ENCODE data around the gene ZNF483. TPM values are rescaled to one million over a fixed set of nuclear protein-coding genes. Genes with fewer than 3 reads are reported as not detected.
"Not testable (repeated sequence)": the region's sequence is repeated elsewhere in the genome, so short reads cannot be mapped to it uniquely, and the experiment has no call there.

Gene ZNF483
- total RNA-seq, 1 experiment from 2014 or later, result 0.19 TPM

DNA sequence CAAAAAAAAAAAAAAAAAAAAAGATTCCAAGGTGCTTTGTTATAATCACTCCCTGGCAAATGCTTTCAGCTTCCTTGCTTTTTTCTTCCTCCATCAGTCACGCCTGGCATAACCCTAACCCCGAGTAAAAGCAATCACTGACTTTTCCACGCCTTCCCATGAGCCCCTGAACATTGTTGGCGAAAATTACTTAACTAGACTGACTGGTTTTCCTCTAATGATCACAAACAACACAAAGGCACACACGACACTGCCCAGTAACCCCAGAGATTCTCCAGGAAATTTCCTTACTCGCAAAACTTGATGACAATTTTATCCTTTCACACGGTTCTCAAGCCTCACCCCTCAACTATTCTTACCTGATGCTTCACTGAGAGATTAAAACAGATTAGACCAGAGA lies 85.9 kb downstream of the ZNF483 start:
- H3K4me2 ChIP-seq (ENCODE audit: low read depth, low read length, poor library complexity, severe bottlenecking), result no peak overlapping the region
- no peaks in the 10 kb centered on the region for H3K27me3 ChIP-seq (ENCODE audit: low read length)
- H3K4me1 ChIP-seq (ENCODE audit: low read length), result no peaks in the 10 kb centered on the region
- no peak overlapping the region for H2AFZ ChIP-seq (ENCODE audit: low read length)
- H3K27ac ChIP-seq (ENCODE audit: low read length), result no peak overlapping the region
- no peaks in the 10 kb centered on the region for H3K79me2 ChIP-seq (ENCODE audit: low read length)
- H3K9me3 ChIP-seq (ENCODE audit: low read length), result no peaks in the 10 kb centered on the region
- no peak overlapping the region for H3K9ac ChIP-seq (ENCODE audit: low read length)
- DNase-seq, result no peak
- H3K9me2 ChIP-seq (replicated peaks; ENCODE audit: insufficient read depth, low read length), result no peaks in the 10 kb centered on the region
- H3K4me3 ChIP-seq (ENCODE audit: low read length), result no peak overlapping the region
- no peaks in the 10 kb centered on the region for H3K36me3 ChIP-seq (ENCODE audit: insufficient read depth, low read length)
- H4K20me1 ChIP-seq (ENCODE audit: insufficient read depth, low read depth, low read length), result no peaks in the 10 kb centered on the region

GRCh38 chr9:111613436-111614040 lies 88.6 kb downstream of the ZNF483 start:
- DNase-seq, result no peak
- Histone ChIP-seq H3K79me2 (ENCODE audit: low read length) (no peaks in the 10 kb centered on the region), H4K20me1 (ENCODE audit: insufficient read depth, low read depth, low read length) (no peaks in the 10 kb centered on the region), H3K9me2 (replicated peaks; ENCODE audit: insufficient read depth, low read length) (no peaks in the 10 kb centered on the region), H3K4me1 (ENCODE audit: low read length) (no peaks in the 10 kb centered on the region), H3K36me3 (ENCODE audit: insufficient read depth, low read length) (no peaks in the 10 kb centered on the region), H3K27me3 (ENCODE audit: low read length) (no peaks in the 10 kb centered on the region), H3K27ac (ENCODE audit: low read length) (no peak overlapping the region), H2AFZ (ENCODE audit: low read length) (no peak overlapping the region), H3K9me3 (ENCODE audit: low read length) (no peaks in the 10 kb centered on the region), H3K4me2 (ENCODE audit: low read depth, low read length, poor library complexity, severe bottlenecking) (no peak overlapping the region), H3K4me3 (ENCODE audit: low read length) (no peak overlapping the region), H3K9ac (ENCODE audit: low read length) (no peak overlapping the region)

DNA sequence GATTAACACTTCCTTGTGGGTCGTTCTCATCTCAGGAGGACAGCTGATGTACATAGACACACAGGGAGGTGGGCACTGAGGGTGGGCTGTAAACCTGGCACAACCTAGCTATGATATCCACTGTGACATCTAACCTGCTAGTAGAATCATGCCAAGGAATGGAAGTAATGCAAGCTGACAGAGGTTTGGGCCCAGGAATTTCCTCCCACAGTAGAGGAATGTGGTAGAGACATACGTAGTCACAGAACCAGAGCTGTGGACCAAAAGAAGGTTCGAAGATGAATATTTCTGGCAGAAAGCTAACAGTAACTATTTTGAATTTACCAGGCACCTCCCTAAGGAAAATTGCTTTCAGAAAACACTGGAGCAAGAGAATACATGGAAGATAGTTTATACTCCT lies 90.9 kb downstream of the ZNF483 start:
- Histone ChIP-seq H3K9me2 (replicated peaks; ENCODE audit: insufficient read depth, low read length) (no peaks in the 10 kb centered on the region), H3K4me2 (ENCODE audit: low read depth, low read length, poor library complexity, severe bottlenecking) (no peak overlapping the region), H3K9ac (ENCODE audit: low read length) (no peak overlapping the region), H3K79me2 (ENCODE audit: low read length) (no peaks in the 10 kb centered on the region), H3K27ac (ENCODE audit: low read length) (no peak overlapping the region), H4K20me1 (ENCODE audit: insufficient read depth, low read depth, low read length) (no peaks in the 10 kb centered on the region), H3K36me3 (ENCODE audit: insufficient read depth, low read length) (no peaks in the 10 kb centered on the region), H3K4me3 (ENCODE audit: low read length) (no peak overlapping the region), H3K27me3 (ENCODE audit: low read length) (no peaks in the 10 kb centered on the region), H3K9me3 (ENCODE audit: low read length) (no peaks in the 10 kb centered on the region), H3K4me1 (ENCODE audit: low read length) (no peaks in the 10 kb centered on the region), H2AFZ (ENCODE audit: low read length) (no peak overlapping the region)
- DNase-seq, result no peak

DNA sequence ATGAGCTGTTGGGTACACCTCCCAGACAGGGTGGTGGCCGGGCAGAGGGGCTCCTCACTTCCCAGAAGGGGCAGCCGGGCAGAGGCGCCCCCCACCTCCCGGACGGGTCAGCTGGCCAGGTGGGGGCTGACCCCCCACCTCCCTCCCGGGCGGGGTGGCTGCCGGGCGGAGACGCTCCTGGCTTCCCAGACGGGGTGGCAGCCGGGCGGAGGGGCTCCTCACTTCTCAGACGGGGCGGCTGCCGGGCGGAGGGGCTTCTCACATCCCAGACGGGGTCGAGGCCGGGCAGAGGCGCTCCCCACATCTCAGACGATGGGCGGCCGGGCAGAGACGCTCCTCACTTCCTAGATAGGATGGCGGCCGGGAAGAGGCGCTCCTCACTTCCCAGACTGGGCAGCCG lies 92.4 kb downstream of the ZNF483 start:
- H3K9ac ChIP-seq (ENCODE audit: low read length); H2AFZ ChIP-seq (ENCODE audit: low read length); H3K9me2 ChIP-seq (replicated peaks; ENCODE audit: insufficient read depth, low read length); H3K4me2 ChIP-seq (ENCODE audit: low read depth, low read length, poor library complexity, severe bottlenecking); H3K27ac ChIP-seq (ENCODE audit: low read length); DNase-seq; H3K27me3 ChIP-seq (ENCODE audit: low read length); H3K4me3 ChIP-seq (ENCODE audit: low read length); H3K79me2 ChIP-seq (ENCODE audit: low read length); H3K4me1 ChIP-seq (ENCODE audit: low read length); H3K36me3 ChIP-seq (ENCODE audit: insufficient read depth, low read length); H4K20me1 ChIP-seq (ENCODE audit: insufficient read depth, low read depth, low read length); H3K9me3 ChIP-seq (ENCODE audit: low read length): not testable (repeated sequence)

DNA sequence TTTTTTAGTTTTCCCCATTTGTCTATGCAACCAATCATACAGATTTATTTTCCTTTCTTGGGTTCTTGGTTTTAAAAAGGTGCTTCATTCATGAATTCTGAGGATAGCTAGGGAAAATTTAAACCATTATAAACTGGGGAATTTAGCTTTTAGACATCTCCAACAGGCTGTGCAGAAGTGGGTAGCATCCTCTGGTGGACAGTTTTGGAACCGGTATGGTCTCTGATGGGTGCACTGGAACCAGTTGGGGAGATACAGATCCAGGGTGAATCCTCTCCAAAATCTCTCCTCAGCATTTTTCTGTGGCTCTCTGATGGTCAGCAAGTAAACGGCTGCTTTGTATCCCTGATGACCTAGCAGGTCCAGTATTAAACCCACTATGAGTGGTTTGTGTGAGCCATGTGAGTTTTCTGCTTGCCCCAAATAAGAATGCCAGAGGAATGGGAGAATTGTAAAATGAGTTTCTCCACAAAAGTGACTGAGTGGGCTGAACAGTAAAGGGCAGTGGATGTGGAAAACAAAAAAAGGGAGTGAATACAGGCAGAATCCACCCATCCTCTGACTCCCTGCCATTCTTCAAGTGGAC lies 97.0 kb downstream of the ZNF483 start:
- Histone ChIP-seq H3K79me2 (ENCODE audit: low read length) (no peaks in the 10 kb centered on the region), H3K4me2 (ENCODE audit: low read depth, low read length, poor library complexity, severe bottlenecking) (no peak overlapping the region), H3K27ac (ENCODE audit: low read length) (no peak overlapping the region), H4K20me1 (ENCODE audit: insufficient read depth, low read depth, low read length) (no peaks in the 10 kb centered on the region), H3K9me3 (ENCODE audit: low read length) (no peaks in the 10 kb centered on the region), H3K9ac (ENCODE audit: low read length) (no peak overlapping the region), H3K4me3 (ENCODE audit: low read length) (no peak overlapping the region), H2AFZ (ENCODE audit: low read length) (no peak overlapping the region), H3K36me3 (ENCODE audit: insufficient read depth, low read length) (no peaks in the 10 kb centered on the region), H3K27me3 (ENCODE audit: low read length) (no peaks in the 10 kb centered on the region), H3K4me1 (ENCODE audit: low read length) (no peaks in the 10 kb centered on the region), H3K9me2 (replicated peaks; ENCODE audit: insufficient read depth, low read length) (no peaks in the 10 kb centered on the region)
- DNase-seq, result peak; percentile 74

GRCh38 chr9:111622626-111623025 lies 97.6 kb downstream of the ZNF483 start:
- no peaks in the 10 kb centered on the region for H3K4me1 ChIP-seq (ENCODE audit: low read length)
- H3K79me2 ChIP-seq (ENCODE audit: low read length), result no peaks in the 10 kb centered on the region
- H3K9me3 ChIP-seq (ENCODE audit: low read length), result no peaks in the 10 kb centered on the region
- H3K4me3 ChIP-seq (ENCODE audit: low read length), result no peak overlapping the region
- no peak overlapping the region for H2AFZ ChIP-seq (ENCODE audit: low read length)
- no peak for DNase-seq
- H3K9ac ChIP-seq (ENCODE audit: low read length), result no peak overlapping the region
- H3K4me2 ChIP-seq (ENCODE audit: low read depth, low read length, poor library complexity, severe bottlenecking), result no peak overlapping the region
- H3K36me3 ChIP-seq (ENCODE audit: insufficient read depth, low read length), result no peaks in the 10 kb centered on the region
- H3K27ac ChIP-seq (ENCODE audit: low read length), result no peak overlapping the region
- H3K27me3 ChIP-seq (ENCODE audit: low read length), result no peaks in the 10 kb centered on the region
- H4K20me1 ChIP-seq (ENCODE audit: insufficient read depth, low read depth, low read length), result no peaks in the 10 kb centered on the region
- no peaks in the 10 kb centered on the region for H3K9me2 ChIP-seq (replicated peaks; ENCODE audit: insufficient read depth, low read length)

Other genes starting within 250 kb of the ZNF483 start
- gene OR2K2, start 195.0 kb upstream of the ZNF483 start, total RNA-seq (2014; rRNA removed; shearing (Covaris generic); ENCODE audit: low replicate concordance), result 0.41 TPM in 1 of 2 replicates, not detected in the other
- 62.8 and 142 TPM in 2 replicates for gene ECPAS, start 40.8 kb upstream of the ZNF483 start, total RNA-seq (2014; rRNA removed; shearing (Covaris generic); ENCODE audit: low replicate concordance)
- gene PTGR1, start 74.5 kb downstream of the ZNF483 start, total RNA-seq (2014; rRNA removed; shearing (Covaris generic); ENCODE audit: low replicate concordance), result not detected in 2 replicates
- 8.7 and 10.2 TPM in 2 replicates for gene DNAJC25, start 106.2 kb downstream of the ZNF483 start, total RNA-seq (2014; rRNA removed; shearing (Covaris generic); ENCODE audit: low replicate concordance)
- 22.6 and 46.0 TPM in 2 replicates for gene GNG10, start 136.4 kb downstream of the ZNF483 start, total RNA-seq (2014; rRNA removed; shearing (Covaris generic); ENCODE audit: low replicate concordance)